ENCODE data around the gene ATN1. TPM values are rescaled to one million over a fixed set of nuclear protein-coding genes. Genes with fewer than 3 reads are reported as not detected.

ATN1 gene
- total RNA-seq, 2 experiments from 2014 or later, result 0.98 to 6.7 TPM

DNA sequence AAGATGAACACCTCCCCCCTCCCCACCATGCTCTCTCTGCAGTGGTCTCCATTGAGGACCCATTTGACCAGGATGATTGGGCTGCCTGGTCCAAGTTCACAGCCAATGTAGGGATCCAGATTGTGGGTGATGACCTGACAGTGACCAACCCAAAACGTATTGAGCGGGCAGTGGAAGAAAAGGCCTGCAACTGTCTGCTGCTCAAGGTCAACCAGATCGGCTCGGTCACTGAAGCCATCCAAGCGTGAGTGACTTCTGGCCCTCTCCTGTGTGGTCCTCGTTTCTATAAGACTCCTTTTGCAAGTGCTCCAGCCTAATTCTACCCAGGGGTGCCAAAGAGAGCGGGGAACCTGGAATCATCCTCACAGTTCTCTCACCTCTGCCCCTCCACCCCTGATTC is 6.2 kb upstream of the ATN1 start:
- DNase-seq (ENCODE audit: low spot score), result no peak
- Histone ChIP-seq H2AFZ (ENCODE audit: low read length) (no peak overlapping the region), H3K4me2 (ENCODE audit: low read length) (peak overlapping the region; percentile 77), H3K9me2 (ENCODE audit: insufficient read depth, low read length) (no peaks in the 10 kb centered on the region), H3K79me2 (ENCODE audit: insufficient read depth, low read depth, low read length) (no peaks in the 10 kb centered on the region), H4K20me1 (ENCODE audit: insufficient read depth, low read length) (no peaks in the 10 kb centered on the region), H3K4me1 (ENCODE audit: insufficient read depth, low read length, poor library complexity, severe bottlenecking) (peaks cover 60% of the 10 kb centered on the region), H3K9me3 (ENCODE audit: low read length) (no peaks in the 10 kb centered on the region), H3K27ac (ENCODE audit: low read depth, low read length, poor library complexity, severe bottlenecking) (peak overlapping the region; percentile 89), H3K36me3 (ENCODE audit: insufficient read depth, low read length) (peaks cover 5% of the 10 kb centered on the region; the same call in 1 of the 2 replicates), H3K4me3 (ENCODE audit: low read depth, low read length, poor library complexity, severe bottlenecking) (peak overlapping the region; percentile 55)
- CTCF ChIA-PET (ENCODE audit: unreplicated experiment), result interaction anchor here (1.3 kb wide), 1 partner anchor 48 kb away, joined by 3 read pairs; the partner anchor contains the start of gene SPSB2
- intact Hi-C loops (cut with micrococcal nuclease; ENCODE audit: unreplicated experiment), result no loop called here
- no peak for TF ChIP-seq EZH2phosphoT487 (IDR thresholded peaks at IDR 0.05; ENCODE audit: borderline replicate concordance, low read depth, low read length)
- TF ChIP-seq, protein P1, sequence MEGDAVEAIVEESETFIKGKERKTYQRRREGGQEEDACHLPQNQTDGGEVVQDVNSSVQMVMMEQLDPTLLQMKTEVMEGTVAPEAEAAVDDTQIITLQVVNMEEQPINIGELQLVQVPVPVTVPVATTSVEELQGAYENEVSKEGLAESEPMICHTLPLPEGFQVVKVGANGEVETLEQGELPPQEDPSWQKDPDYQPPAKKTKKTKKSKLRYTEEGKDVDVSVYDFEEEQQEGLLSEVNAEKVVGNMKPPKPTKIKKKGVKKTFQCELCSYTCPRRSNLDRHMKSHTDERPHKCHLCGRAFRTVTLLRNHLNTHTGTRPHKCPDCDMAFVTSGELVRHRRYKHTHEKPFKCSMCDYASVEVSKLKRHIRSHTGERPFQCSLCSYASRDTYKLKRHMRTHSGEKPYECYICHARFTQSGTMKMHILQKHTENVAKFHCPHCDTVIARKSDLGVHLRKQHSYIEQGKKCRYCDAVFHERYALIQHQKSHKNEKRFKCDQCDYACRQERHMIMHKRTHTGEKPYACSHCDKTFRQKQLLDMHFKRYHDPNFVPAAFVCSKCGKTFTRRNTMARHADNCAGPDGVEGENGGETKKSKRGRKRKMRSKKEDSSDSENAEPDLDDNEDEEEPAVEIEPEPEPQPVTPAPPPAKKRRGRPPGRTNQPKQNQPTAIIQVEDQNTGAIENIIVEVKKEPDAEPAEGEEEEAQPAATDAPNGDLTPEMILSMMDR (conservative IDR thresholded peaks at IDR 0.05; ENCODE audit: low read length), result no peak
- no TSS peak for BruUV-seq (replicated peaks)
- POLR2A ChIA-PET, result interaction anchor here (0.6 to 1.7 kb wide), 11 partner anchors 13 to 351 kb away, joined by 3 to 8 read pairs (median 4); partner anchors contain the start of genes C12orf57, RNU7-1 and SPSB2

- Histone ChIP-seq H4K20me1 (ENCODE audit: insufficient read depth, low read length) (no peaks in the 10 kb centered on the region), H3K27ac (ENCODE audit: low read depth, low read length, poor library complexity, severe bottlenecking) (peak overlapping the region; percentile 89), H3K4me3 (ENCODE audit: low read depth, low read length, poor library complexity, severe bottlenecking) (peak overlapping the region; percentile 55), H3K9me2 (ENCODE audit: insufficient read depth, low read length) (no peaks in the 10 kb centered on the region), H3K4me1 (ENCODE audit: insufficient read depth, low read length, poor library complexity, severe bottlenecking) (peaks cover 61% of the 10 kb centered on the region), H3K79me2 (ENCODE audit: insufficient read depth, low read depth, low read length) (no peaks in the 10 kb centered on the region), H3K9me3 (ENCODE audit: low read length) (no peaks in the 10 kb centered on the region), H3K4me2 (ENCODE audit: low read length) (peak overlapping the region; percentile 77), H3K36me3 (ENCODE audit: insufficient read depth, low read length) (peaks cover 5% of the 10 kb centered on the region; the same call in 1 of the 2 replicates), H2AFZ (ENCODE audit: low read length) (no peak overlapping the region)
- BruUV-seq (replicated peaks), result no TSS peak
- no peak for TF ChIP-seq EZH2phosphoT487 (IDR thresholded peaks at IDR 0.05; ENCODE audit: borderline replicate concordance, low read depth, low read length)
- TF ChIP-seq, protein P1 (conservative IDR thresholded peaks at IDR 0.05; ENCODE audit: low read length), result peak; percentile 62
- intact Hi-C loops (cut with micrococcal nuclease; ENCODE audit: unreplicated experiment), result loop anchor here (1.0 to 2.0 kb wide), 2 partner anchors 31 to 43 kb away; no protein-coding TSS in a partner anchor
- ChIA-PET POLR2A (interaction anchor here (0.6 to 1.7 kb wide), 13 partner anchors 14 to 352 kb away, joined by 3 to 8 read pairs (median 5); partner anchors contain the start of genes C12orf57, RNU7-1 and SPSB2), CTCF (ENCODE audit: unreplicated experiment) (interaction anchor here (1.2 to 1.3 kb wide), 3 partner anchors 31 to 49 kb away, joined by 3 to 4 read pairs (median 3); partner anchors contain the start of gene SPSB2)
- DNase-seq (ENCODE audit: low spot score), result peak; percentile 92
Observed at GRCh38 chr12:6921996-6922946, 5.5 kb upstream of the ATN1 start.

Data from OCI-LY7 (cell line).